ENCODE data around the gene STRBP.

Gene STRBP

GRCh38 chr9:123104807-123105206, 163.6 kb downstream of the STRBP start:
- in situ Hi-C loops (cut with MboI; ENCODE audit: low sequenced_read_pairs) = no loop called here

DNA sequence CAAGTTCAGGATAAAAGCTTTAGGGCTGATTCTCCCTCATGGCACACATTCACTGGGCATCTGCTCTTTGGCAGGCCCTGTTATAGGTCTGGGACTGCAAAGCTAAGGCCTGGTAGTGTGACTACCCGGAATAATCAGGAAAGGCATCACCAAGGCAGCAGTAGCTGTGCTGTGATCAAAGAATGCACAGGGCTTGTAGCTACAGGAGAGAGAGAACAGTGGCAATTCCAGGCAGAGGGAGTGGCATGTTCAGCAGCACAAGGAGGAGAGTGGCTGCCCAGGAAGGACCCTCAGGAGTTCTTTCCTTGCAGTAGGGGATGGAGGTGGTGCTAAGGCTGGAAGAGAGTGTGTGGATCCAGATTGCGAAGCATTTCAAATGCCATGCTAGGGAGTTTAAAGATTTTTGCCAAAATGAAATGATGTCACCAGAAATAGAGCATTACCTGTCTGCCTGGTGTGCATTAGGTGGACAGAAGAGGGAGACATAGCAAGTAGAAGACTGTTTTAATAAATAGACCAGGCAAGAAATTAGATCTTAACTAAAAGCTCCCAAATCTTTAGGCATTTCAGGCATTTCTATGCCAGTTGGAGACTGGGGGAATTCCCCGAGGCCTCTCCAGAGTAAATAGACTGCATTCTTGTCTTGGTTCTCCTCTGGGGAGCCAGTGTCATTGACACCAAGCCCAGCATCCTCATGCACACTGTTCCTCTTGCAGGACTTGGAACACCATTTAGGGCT, 165.8 kb downstream of the STRBP start:
- in situ Hi-C loops (cut with MboI; ENCODE audit: low sequenced_read_pairs) = no loop called here

DNA sequence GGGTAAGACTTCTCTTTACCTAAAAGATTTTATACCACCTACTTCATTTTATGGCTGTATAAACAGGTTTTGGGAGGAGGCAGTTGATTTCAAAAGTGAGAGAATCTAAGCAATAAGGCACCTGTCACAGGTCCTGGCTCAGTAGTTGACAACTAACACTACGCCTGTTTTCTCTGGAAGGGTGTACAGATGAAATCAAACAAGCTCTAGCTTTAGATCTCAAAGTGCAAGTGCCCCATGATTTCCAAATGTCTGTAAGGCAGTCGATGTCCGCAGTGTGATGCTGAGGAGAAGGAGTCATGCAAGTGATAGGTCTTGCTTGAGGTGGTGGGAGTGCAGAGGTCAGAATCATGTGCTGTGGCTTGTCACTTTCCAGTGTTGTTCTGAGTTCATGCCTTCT, 168.8 kb downstream of the STRBP start:
- in situ Hi-C loops (cut with MboI; ENCODE audit: low sequenced_read_pairs) = no loop called here

- in situ Hi-C loops (cut with MboI; ENCODE audit: low sequenced_read_pairs) = no loop called here
These were observed 169.3 kb downstream of the STRBP start for GRCh38 chr9:123099042-123099441.

DNA sequence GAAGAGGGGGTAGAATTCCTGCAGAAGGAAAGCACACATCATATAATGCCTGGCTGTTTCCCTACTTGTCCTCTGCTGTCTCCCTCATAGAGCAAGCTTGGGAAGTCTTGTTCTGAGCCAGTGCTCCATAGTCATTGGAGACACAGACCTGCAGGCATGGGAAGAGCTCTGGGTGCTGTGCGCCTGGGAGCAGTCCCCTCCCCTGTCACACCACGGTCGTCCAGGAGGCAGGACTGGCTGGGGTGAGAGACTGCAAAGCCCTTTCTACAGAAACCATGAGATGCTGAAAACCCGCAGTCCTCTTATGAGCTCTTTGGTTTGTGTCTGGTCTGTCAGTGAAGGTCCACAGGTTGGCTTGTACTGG, 170.3 kb downstream of the STRBP start:
- in situ Hi-C loops (cut with MboI; ENCODE audit: low sequenced_read_pairs) = no loop called here

GRCh38 chr9:123097430-123098095, 170.8 kb downstream of the STRBP start:
- in situ Hi-C loops (cut with MboI; ENCODE audit: low sequenced_read_pairs) = no loop called here

DNA sequence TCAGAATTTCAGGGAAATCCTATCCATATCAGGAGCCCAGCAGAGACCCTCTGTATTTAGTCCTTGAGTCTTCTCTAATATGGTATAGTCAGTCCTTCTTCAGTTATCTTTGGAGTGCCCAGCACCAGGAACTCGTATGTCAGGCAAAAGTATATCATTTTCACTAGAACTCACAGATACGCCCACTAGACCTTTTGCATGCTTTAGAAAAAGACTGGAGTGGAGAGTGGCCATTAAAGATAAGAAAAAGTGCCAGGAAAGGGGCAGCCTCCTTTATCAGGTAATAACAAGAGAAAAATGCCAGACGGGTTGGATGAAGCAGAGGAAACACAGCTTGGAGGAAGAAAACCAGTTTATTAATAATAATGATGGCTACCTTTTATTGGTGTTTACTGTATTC, 171.4 kb downstream of the STRBP start:
- in situ Hi-C loops (cut with MboI; ENCODE audit: low sequenced_read_pairs) = no loop called here

GRCh38 chr9:123093141-123093540, 175.2 kb downstream of the STRBP start:
- in situ Hi-C loops (cut with MboI; ENCODE audit: low sequenced_read_pairs) = no loop called here

DNA sequence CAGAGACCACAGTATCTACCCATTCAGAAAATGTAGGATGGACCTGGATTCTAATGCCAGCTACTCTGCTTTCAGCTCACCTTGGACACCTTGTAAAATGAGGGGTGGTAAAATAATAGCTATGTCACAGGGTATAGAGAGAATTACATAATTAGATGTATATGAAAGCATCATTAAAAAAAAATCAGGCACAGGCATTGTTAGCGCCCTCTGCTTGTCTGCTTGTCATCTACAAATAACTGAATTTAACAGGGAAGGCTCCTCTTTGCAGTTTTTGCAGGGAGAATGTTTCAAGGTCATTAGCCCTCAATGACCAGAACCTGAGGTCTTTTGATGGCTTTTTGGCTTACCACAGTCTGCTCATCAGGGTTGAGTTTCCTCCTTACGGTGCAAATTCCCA, 176.9 kb downstream of the STRBP start:
- in situ Hi-C loops (cut with MboI; ENCODE audit: low sequenced_read_pairs) = no loop called here

DNA sequence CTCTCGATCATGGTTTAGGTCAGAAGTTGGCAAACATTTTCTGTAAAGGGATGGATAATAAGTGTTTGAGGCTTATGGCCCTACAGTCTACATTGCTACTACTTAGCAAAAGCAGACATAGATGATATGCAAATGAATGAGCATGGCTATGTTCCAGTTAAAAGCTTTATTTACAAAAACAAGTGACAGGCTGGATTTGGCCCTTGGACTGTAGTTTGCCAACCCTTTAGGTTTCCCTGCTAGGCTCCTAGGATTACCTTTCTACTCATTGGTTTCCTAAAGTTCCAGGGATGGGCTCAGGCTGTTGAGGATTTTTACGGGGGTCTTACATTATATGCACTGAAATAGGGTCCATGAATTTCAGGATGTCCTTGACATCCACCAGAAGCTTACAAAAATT, 177.4 kb downstream of the STRBP start:
- in situ Hi-C loops (cut with MboI; ENCODE audit: low sequenced_read_pairs) = no loop called here

DNA sequence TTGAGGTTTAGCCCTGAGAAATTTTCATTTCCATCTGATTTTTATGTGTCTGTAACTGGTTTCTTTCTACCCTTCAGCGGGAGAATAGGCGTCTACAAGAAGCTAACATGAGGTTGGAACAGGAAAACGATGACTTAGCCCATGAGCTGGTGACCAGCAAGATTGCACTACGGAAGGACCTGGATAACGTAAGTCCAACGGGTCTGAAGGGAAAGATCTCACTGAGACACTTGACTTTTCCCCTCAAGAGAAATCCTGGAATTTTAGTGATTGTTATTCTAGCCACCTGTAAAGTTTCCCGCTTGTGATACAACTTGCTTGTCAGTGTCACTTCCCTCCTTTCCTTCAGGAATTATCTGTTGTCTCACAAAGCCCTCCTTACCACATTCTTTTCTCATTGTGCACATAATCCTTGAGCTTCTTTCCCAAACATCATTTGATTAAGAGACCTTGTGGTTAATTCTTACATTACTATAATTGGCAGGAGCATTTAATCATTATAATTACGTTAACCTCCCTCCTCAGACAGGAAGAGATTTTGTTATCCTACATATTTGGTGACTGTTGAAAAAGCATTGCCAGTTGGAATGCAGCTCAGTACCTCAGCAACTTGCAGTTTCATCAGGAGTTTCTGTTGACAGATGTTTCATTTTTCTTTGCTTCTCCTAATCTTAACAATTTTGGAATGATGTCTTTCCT, 178.0 kb downstream of the STRBP start:
- in situ Hi-C loops (cut with MboI; ENCODE audit: low sequenced_read_pairs) = no loop called here

DNA sequence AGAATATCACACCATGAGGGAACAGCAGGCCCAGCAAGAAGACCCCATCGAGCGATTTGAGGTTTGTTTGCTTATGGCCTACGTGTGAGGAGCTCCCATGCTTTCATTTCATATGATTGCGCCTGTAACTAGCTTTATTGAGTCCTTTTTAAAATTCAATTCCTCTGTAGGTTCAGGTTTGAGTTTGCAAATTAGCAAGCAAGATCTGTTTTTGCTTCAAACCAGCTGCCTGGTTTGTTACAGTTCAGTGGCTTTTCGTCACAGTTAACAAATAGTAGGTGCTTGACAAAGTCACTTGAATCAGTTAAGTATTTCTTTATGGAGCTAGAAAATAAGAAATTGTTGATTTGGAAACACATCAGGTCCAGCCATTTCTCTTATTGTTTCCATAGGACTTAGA, 178.6 kb downstream of the STRBP start:
- in situ Hi-C loops (cut with MboI; ENCODE audit: low sequenced_read_pairs) = loop anchor here (10.0 kb wide), 1 partner anchor 255 kb away; no protein-coding TSS in a partner anchor

DNA sequence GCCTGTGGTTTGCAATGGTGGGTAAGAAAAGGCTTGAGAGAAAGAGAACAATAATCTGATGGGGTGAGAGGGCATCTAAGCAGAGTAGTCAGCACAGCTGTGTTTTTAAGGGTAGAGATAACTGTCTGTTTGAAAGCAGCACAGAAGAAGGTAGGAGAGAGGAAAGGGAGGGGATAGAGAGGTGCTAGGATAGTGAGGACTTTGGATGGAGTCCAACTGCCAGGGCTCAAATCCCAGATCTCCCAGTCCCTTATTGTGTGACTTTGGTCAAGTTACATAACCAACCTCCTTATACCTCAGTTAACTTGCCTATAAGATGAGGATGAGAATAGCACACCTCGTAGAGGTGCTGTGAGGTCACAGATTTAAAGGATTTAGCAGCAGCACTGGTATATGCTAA, 179.3 kb downstream of the STRBP start:
- in situ Hi-C loops (cut with MboI; ENCODE audit: low sequenced_read_pairs) = loop anchor here (10.0 kb wide), 1 partner anchor 256 kb away; no protein-coding TSS in a partner anchor

DNA sequence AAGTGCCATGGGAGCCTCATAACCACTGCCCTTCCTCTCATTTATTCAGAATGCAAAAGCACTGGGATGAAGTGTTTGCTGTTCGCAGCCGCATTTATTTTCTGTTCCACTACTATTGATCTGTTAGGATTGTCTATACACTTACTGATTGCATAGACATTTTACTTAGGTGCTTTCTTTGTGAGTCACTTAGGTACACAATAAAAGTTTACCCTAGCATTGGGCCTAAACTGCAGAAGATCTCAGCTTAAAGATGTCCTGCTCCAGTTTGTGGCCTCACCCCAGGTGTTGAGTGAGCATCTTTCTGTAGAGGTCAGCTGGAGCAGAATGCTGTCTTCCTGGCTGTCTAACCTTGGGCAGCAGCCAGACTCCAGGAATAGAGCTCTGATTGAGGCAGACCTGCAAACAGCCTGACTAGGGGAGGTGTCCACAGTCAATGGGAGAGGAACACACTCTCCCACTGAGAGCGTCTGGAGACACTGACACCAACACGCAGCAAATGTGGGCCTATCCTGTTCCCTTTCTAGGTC, 181.0 kb downstream of the STRBP start:
- in situ Hi-C loops (cut with MboI; ENCODE audit: low sequenced_read_pairs) = loop anchor here (10.0 kb wide), 1 partner anchor 257 kb away; no protein-coding TSS in a partner anchor

DNA sequence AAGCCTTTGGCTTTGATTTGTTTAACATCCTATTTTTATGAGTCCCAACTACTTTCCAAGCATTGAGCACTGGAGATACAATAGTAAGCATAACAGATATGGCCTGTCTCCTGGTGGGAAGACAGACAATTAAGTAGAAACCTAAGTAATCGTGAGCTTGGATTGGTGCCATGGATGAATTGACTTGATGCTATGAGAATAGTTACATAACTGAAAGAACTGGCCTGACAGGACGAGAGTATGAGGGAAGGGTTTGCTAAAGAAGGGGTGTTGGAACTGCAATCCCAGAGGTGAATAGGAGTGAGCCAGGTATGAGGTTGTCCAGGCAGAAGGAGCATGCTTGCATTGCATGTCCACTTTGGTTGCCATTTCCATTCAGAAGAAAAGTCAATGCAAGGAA, 182.5 kb downstream of the STRBP start:
- in situ Hi-C loops (cut with MboI; ENCODE audit: low sequenced_read_pairs) = loop anchor here (10.0 kb wide), 1 partner anchor 259 kb away; no protein-coding TSS in a partner anchor

GRCh38 chr9:123084256-123084655, 184.1 kb downstream of the STRBP start:
- in situ Hi-C loops (cut with MboI; ENCODE audit: low sequenced_read_pairs) = loop anchor here (10.0 kb wide), 1 partner anchor 261 kb away; no protein-coding TSS in a partner anchor

GRCh38 chr9:123083680-123084079, 184.7 kb downstream of the STRBP start:
- in situ Hi-C loops (cut with MboI; ENCODE audit: low sequenced_read_pairs) = loop anchor here (10.0 kb wide), 1 partner anchor 261 kb away; no protein-coding TSS in a partner anchor

DNA sequence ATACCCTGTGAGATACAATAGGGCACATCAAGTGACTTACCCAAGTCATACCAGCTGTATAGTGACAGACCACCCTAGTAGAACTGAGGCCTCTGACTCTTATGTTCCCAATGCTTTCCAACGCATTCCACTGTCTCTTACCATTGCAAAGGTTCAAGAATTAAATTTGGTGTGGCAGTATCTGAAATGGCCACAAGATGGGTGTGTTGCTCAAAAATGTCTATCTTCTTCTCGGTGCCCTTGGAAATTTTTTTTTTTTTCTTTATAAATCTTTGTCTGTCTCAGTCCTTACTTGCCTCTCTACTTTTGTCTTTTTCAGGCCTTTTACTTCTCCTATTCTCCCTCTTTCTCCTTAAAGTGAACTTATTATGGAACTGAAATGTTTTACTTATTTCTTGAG, 186.6 kb downstream of the STRBP start:
- in situ Hi-C loops (cut with MboI; ENCODE audit: low sequenced_read_pairs) = loop anchor here (10.0 kb wide), 1 partner anchor 263 kb away; no protein-coding TSS in a partner anchor

DNA sequence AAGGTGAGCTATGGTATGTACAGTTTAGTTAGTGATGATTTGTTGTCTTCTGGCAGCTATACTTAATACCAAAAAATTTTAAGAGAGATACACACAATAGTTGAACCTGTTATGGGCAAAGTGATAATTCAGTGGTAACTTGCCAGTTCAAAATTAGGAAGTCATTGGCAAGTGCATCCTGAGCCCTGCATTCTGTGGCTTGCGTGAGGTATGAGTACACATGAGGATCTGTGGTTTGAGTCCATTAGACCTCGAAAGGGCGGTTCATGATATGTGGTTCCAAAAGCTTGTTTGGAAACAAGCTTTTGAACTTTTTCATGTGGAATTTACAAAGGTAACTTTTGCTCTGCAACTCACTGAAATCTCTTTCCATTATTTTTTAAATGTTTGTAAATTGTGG, 187.9 kb downstream of the STRBP start:
- in situ Hi-C loops (cut with MboI; ENCODE audit: low sequenced_read_pairs) = loop anchor here (10.0 kb wide), 1 partner anchor 264 kb away; no protein-coding TSS in a partner anchor

GRCh38 chr9:123074628-123075027, 193.8 kb downstream of the STRBP start:
- in situ Hi-C loops (cut with MboI; ENCODE audit: low sequenced_read_pairs) = no loop called here

DNA sequence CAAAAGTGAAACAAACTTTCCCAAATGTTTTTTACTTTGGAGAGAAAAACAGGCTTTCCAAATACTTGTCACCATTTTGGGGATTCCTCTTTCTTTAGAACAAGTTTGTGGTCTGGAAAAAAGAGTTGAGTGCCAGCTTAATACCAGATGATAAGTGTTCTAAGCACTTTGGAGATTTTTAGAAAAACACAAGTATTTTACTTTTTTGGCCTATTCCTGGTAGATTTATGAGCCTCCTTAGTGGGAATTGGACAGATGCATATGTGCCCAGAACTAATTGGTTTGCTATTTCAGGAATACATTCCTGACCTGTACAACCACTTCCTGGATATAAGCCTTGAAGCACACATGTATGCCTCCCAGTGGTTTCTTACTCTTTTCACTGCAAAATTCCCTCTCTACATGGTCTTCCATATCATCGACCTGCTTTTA, 194.4 kb downstream of the STRBP start:
- in situ Hi-C loops (cut with MboI; ENCODE audit: low sequenced_read_pairs) = no loop called here

Measured in HL-60/S4 (cell line).